HL-60 (cell line): Measurements from ENCODE around the gene PRR7.

Source experiments
- DNase-seq, 2 experiments: peaks; one replicate each; pipeline ENCODE4 v3.0.0-alpha.2; 2010 to 2020; ENCODE audit warnings: low read depth in 1 of 2, low spot score in 1 of 2
- H3K27ac ChIP-seq: fragments of 250-450 bp; sonication (Bioruptor Pico); replicated peaks from 2 replicates; pipeline ENCODE4 v1.5.1; 2020; ENCODE audit warnings: mild to moderate bottlenecking, moderate library complexity
- H3K27me3 ChIP-seq: fragments of 250-450 bp; sonication (Bioruptor Pico); 2 replicates; pipeline ENCODE4 v1.5.1; 2021; ENCODE audit warnings: mild to moderate bottlenecking, moderate library complexity; ENCODE audit not compliant: insufficient read depth, poor library complexity, severe bottlenecking
- H3K4me3 ChIP-seq: replicated peaks from 2 replicates; pipeline ENCODE4 v1.5.1; 2011; ENCODE audit warnings: mild to moderate bottlenecking, control low read depth, low read length; ENCODE audit not compliant: insufficient read depth
- GABPA ChIP-seq: IDR thresholded peaks from 2 replicates; pipeline ENCODE4 v1.6.1; 2012; ENCODE audit warnings: low read depth
- POLR2AphosphoS5 ChIP-seq: IDR thresholded peaks from 2 replicates; pipeline ENCODE4 v1.6.1; 2012; ENCODE audit warnings: low read depth
- REST ChIP-seq: IDR thresholded peaks from 2 replicates; pipeline ENCODE4 v1.6.1; 2012; ENCODE audit warnings: low read depth; ENCODE audit not compliant: insufficient replicate concordance
- SPI1 ChIP-seq: IDR thresholded peaks from 2 replicates; pipeline ENCODE4 v1.6.1; 2012; ENCODE audit warnings: low read depth, mild to moderate bottlenecking, borderline replicate concordance
- TF ChIP-seq, protein P1 (sequence below): IDR thresholded peaks from one replicate; pipeline ENCODE4 v1.5.1; 2011; ENCODE audit warnings: low read length, control low read depth, inconsistent platforms; ENCODE audit not compliant: insufficient read depth

PRR7 gene

DNA sequence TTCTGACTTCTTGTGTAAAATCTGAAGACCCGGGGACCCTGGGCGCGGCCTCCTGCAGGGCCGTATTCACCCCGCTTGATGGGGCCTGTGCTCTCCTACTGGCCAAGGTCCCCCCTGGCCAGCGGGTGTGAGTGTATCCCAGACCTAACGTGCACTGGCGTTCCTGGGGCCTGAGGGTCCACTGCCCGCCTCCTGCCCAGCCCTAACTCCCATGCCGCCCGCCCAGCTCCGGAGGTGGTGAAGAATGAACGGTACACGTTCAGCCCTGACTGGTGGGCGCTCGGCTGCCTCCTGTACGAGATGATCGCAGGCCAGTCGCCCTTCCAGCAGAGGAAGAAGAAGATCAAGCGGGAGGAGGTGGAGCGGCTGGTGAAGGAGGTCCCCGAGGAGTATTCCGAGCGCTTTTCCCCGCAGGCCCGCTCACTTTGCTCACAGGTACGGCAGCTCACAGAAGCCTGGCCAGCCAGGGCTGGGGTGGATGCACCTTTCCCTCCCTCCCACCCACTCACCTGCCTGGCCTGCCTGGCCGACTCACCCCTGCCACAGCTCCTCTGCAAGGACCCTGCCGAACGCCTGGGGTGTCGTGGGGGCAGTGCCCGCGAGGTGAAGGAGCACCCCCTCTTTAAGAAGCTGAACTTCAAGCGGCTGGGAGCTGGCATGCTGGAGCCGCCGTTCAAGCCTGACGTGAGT lies 10.6 kb upstream of the PRR7 start:
- no peaks in the 10 kb centered on the region for H3K27me3 ChIP-seq
- H3K4me3 ChIP-seq = no peak overlapping the region
- TF ChIP-seq, protein P1, sequence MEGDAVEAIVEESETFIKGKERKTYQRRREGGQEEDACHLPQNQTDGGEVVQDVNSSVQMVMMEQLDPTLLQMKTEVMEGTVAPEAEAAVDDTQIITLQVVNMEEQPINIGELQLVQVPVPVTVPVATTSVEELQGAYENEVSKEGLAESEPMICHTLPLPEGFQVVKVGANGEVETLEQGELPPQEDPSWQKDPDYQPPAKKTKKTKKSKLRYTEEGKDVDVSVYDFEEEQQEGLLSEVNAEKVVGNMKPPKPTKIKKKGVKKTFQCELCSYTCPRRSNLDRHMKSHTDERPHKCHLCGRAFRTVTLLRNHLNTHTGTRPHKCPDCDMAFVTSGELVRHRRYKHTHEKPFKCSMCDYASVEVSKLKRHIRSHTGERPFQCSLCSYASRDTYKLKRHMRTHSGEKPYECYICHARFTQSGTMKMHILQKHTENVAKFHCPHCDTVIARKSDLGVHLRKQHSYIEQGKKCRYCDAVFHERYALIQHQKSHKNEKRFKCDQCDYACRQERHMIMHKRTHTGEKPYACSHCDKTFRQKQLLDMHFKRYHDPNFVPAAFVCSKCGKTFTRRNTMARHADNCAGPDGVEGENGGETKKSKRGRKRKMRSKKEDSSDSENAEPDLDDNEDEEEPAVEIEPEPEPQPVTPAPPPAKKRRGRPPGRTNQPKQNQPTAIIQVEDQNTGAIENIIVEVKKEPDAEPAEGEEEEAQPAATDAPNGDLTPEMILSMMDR = no peak
- TF ChIP-seq SPI1 = no peak
- no peak for TF ChIP-seq GABPA
- peak; percentile 64 for TF ChIP-seq POLR2AphosphoS5
- TF ChIP-seq REST = no peak
- H3K27ac ChIP-seq = no peak overlapping the region
- peak in 1 of 2 experiments; percentile 38 for DNase-seq

- Histone ChIP-seq H3K27ac (no peak overlapping the region), H3K4me3 (no peak overlapping the region), H3K27me3 (no peaks in the 10 kb centered on the region)
- peak in 1 of 2 experiments; percentile 55 for DNase-seq
- no peak for TF ChIP-seq GABPA
- TF ChIP-seq POLR2AphosphoS5 = no peak
- TF ChIP-seq, protein P1 = no peak
- no peak for TF ChIP-seq SPI1
- no peak for TF ChIP-seq REST
These were observed 9.0 kb upstream of the PRR7 start for GRCh38 chr5:177437623-177438022.

DNA sequence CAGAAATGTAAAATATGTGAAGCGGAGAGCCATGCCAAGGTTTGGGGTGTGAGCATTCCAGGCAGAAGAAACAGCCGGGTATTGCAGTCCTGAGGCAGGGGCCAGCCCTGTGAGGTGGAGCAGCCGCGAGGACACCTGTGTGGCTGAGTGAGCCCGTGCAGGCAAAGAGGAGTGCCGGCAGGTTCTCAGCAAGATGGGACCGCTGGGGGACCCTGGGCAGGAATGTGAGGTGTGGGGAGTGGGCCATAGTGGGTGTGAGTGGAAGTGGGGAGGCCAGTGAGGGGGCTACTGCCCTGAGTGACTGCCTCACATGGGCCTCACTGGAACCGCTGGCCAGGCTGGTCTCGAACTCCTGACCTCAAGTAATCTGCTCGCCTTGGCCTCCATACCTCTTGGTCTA lies 8.1 kb upstream of the PRR7 start:
- no peaks in the 10 kb centered on the region for H3K27me3 ChIP-seq
- no peak overlapping the region for H3K4me3 ChIP-seq
- TF ChIP-seq POLR2AphosphoS5 (peak; percentile 80), SPI1 (no peak), REST (no peak)
- TF ChIP-seq, protein P1 = no peak
- DNase-seq = peak in 1 of 2 experiments; percentile 1
- no peak overlapping the region for H3K27ac ChIP-seq
